HG03066 (cell line): ENCODE results near the gene KIAA0408.
"Not testable (repeated sequence)": the region's sequence is repeated elsewhere in the genome, so short reads cannot be mapped to it uniquely, and the experiment has no call there.

Source experiments
- ATAC-seq: cut with Tn5 transposase; IDR thresholded peaks from one replicate; pipeline ENCODE4 v1.9.1; 2021; ENCODE audit warnings: low read depth; ENCODE audit not compliant: unreplicated experiment

The KIAA0408 gene

GRCh38 chr6:127464161-127464880 is 5.1 kb upstream of the KIAA0408 start:
- ATAC-seq = no peak

GRCh38 chr6:127463056-127463455 is 3.9 kb upstream of the KIAA0408 start:
- no peak for ATAC-seq

GRCh38 chr6:127462376-127462775 is 3.2 kb upstream of the KIAA0408 start:
- ATAC-seq = no peak

- ATAC-seq = no peak
Measured at GRCh38 chr6:127460465-127460864, 1.3 kb upstream of the KIAA0408 start.

- ATAC-seq = no peak
Measured at GRCh38 chr6:127458817-127459216, 372 bp downstream of the KIAA0408 start.

- no peak for ATAC-seq
Measured at GRCh38 chr6:127458222-127458621, 967 bp downstream of the KIAA0408 start.

- no peak for ATAC-seq
Measured at GRCh38 chr6:127457456-127458064, 1.6 kb downstream of the KIAA0408 start.

- ATAC-seq = no peak
Measured at GRCh38 chr6:127456465-127456864, 2.7 kb downstream of the KIAA0408 start.

GRCh38 chr6:127453845-127454619 is 5.2 kb downstream of the KIAA0408 start:
- no peak for ATAC-seq

- ATAC-seq = no peak
Measured at GRCh38 chr6:127452803-127453202, 6.4 kb downstream of the KIAA0408 start.

- ATAC-seq = no peak
Measured at GRCh38 chr6:127451388-127451787, 7.8 kb downstream of the KIAA0408 start.

GRCh38 chr6:127447780-127448179 is 11.4 kb downstream of the KIAA0408 start:
- no peak for ATAC-seq

- ATAC-seq = no peak
Measured at GRCh38 chr6:127446356-127446755, 12.8 kb downstream of the KIAA0408 start.

- ATAC-seq = no peak
Measured at GRCh38 chr6:127441881-127442280, 17.3 kb downstream of the KIAA0408 start.

GRCh38 chr6:127439718-127440117 is 19.5 kb downstream of the KIAA0408 start:
- no peak for ATAC-seq

GRCh38 chr6:127436578-127437110 is 22.5 kb downstream of the KIAA0408 start:
- ATAC-seq = no peak

- ATAC-seq = no peak
Measured at GRCh38 chr6:127435626-127436220, 23.5 kb downstream of the KIAA0408 start.

GRCh38 chr6:127434651-127435050 is 24.5 kb downstream of the KIAA0408 start:
- no peak for ATAC-seq

- not testable (repeated sequence) for ATAC-seq
Measured at GRCh38 chr6:127428562-127428961, 30.6 kb downstream of the KIAA0408 start.

GRCh38 chr6:127423921-127424320 is 35.3 kb downstream of the KIAA0408 start:
- ATAC-seq = no peak

- not testable (repeated sequence) for ATAC-seq
Measured at GRCh38 chr6:127421164-127421563, 38.0 kb downstream of the KIAA0408 start.
